Measurements from ENCODE around the gene IPCEF1.

IPCEF1 gene

GRCh38 chr6:154397491-154398195 lies 41.0 kb upstream of the IPCEF1 start (continued):
- no peak for TF ChIP-seq PATZ1 (CRISPR knock-in tag; IDR thresholded peaks at IDR 0.05; ENCODE audit: borderline replicate concordance)

GRCh38 chr6:154395878-154396277 lies 39.3 kb upstream of the IPCEF1 start:
- ATAC-seq: no peak
- TF ChIP-seq ARNTL (CRISPR knock-in tag; IDR thresholded peaks at IDR 0.05; ENCODE audit: borderline replicate concordance, low read depth): no peak

GRCh38 chr6:154395316-154395715 lies 38.7 kb upstream of the IPCEF1 start:
- ATAC-seq: no peak
- no peak for TF ChIP-seq ISL1 (CRISPR knock-in tag; IDR thresholded peaks at IDR 0.05)
- no peak for TF ChIP-seq ZNF70 (CRISPR knock-in tag; IDR thresholded peaks at IDR 0.05)
- no peak for TF ChIP-seq ZNF8 (CRISPR knock-in tag; IDR thresholded peaks at IDR 0.05)
- TF ChIP-seq OSR1 (CRISPR knock-in tag; IDR thresholded peaks at IDR 0.05): no peak
- no peak for TF ChIP-seq PATZ1 (CRISPR knock-in tag; IDR thresholded peaks at IDR 0.05; ENCODE audit: borderline replicate concordance)
- TF ChIP-seq TOX (CRISPR knock-in tag; IDR thresholded peaks at IDR 0.05; ENCODE audit: borderline replicate concordance): no peak
- TF ChIP-seq CREB5 (CRISPR knock-in tag; IDR thresholded peaks at IDR 0.05; ENCODE audit: low read depth): no peak
- TF ChIP-seq ESRRG (CRISPR knock-in tag; IDR thresholded peaks at IDR 0.05): no peak
- no peak for TF ChIP-seq GLIS3 (CRISPR knock-in tag; IDR thresholded peaks at IDR 0.05)
- no peak for TF ChIP-seq ZFP30 (CRISPR knock-in tag; IDR thresholded peaks at IDR 0.05)
- TF ChIP-seq SNAI2 (CRISPR knock-in tag; IDR thresholded peaks at IDR 0.05): no peak
- TF ChIP-seq ZFP3 (CRISPR knock-in tag; IDR thresholded peaks at IDR 0.05): no peak
- no peak for TF ChIP-seq RARB (CRISPR knock-in tag; IDR thresholded peaks at IDR 0.05)
- TF ChIP-seq CSDC2 (CRISPR knock-in tag; IDR thresholded peaks at IDR 0.05): no peak
- TF ChIP-seq CSRNP3 (CRISPR knock-in tag; IDR thresholded peaks at IDR 0.05): no peak

- no peak for ATAC-seq
- TF ChIP-seq CSRNP3 (CRISPR knock-in tag; IDR thresholded peaks at IDR 0.05): no peak
- no peak for TF ChIP-seq TSHZ2 (CRISPR knock-in tag; IDR thresholded peaks at IDR 0.05)
- TF ChIP-seq ZNF8 (CRISPR knock-in tag; IDR thresholded peaks at IDR 0.05): no peak
- no peak for TF ChIP-seq ISL1 (CRISPR knock-in tag; IDR thresholded peaks at IDR 0.05)
- no peak for TF ChIP-seq PATZ1 (CRISPR knock-in tag; IDR thresholded peaks at IDR 0.05; ENCODE audit: borderline replicate concordance)
- TF ChIP-seq BACH2 (CRISPR knock-in tag; IDR thresholded peaks at IDR 0.05; ENCODE audit: borderline replicate concordance): no peak
Measured at GRCh38 chr6:154394571-154394970, 38.0 kb upstream of the IPCEF1 start.
